ENCODE results near the gene CPA3. TPM values are rescaled to one million over a fixed set of nuclear protein-coding genes. Genes with fewer than 3 reads are reported as not detected.

The CPA3 gene
- total RNA-seq, 1 donor from 2014 or later = not detected

DNA sequence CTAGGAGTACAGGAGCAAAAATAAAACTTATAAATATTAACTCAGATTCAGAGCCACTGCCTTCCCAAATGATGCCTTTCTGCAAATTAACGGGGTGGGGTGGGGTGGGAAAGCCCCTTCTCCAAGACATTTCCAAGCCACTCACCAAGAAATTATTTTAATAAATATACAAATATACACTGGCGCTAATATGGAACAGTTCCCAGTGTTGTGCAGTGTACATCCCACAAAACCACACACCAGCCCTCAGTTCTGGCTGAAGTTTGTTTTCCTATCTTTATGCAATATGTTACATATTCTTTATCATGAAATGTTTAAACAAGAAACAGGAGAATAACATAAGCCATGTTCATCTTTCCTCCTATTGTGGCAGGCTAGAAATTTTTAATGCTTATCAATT, 73.2 kb downstream of the CPA3 start:
- no peak for TF ChIP-seq CTCF (IDR thresholded peaks at IDR 0.05; ENCODE audit: unreplicated experiment)
- no peaks in the 10 kb centered on the region for H3K9me3 Mint-ChIP-seq
- DNase-seq (ENCODE audit: low spot score in 2 of 2, unreplicated experiment in 2 of 2) = no peak

GRCh38 chr3:148938936-148939335, 73.8 kb downstream of the CPA3 start:
- H3K4me1 Mint-ChIP-seq = no peaks in the 10 kb centered on the region
- H3K27me3 Mint-ChIP-seq (ENCODE audit: low read depth) = peaks cover 20% of the 10 kb centered on the region
- no peak overlapping the region for H3K4me3 Mint-ChIP-seq
- TF ChIP-seq CTCF (IDR thresholded peaks at IDR 0.05; ENCODE audit: unreplicated experiment) = no peak
- H3K9me3 Mint-ChIP-seq = no peaks in the 10 kb centered on the region
- H3K27ac Mint-ChIP-seq = no peak overlapping the region
- DNase-seq (ENCODE audit: low spot score in 2 of 2, unreplicated experiment in 2 of 2) = no peak
- no peaks in the 10 kb centered on the region for H3K36me3 Mint-ChIP-seq

More for the DNA sequence above, 73.2 kb downstream of the CPA3 start:
- Mint-ChIP-seq H3K36me3 (no peaks in the 10 kb centered on the region), H3K4me3 (no peak overlapping the region), H3K27ac (no peak overlapping the region), H3K27me3 (ENCODE audit: low read depth) (peaks cover 20% of the 10 kb centered on the region), H3K4me1 (no peaks in the 10 kb centered on the region)

GRCh38 chr3:148940983-148941382, 75.9 kb downstream of the CPA3 start:
- no peaks in the 10 kb centered on the region for H3K36me3 Mint-ChIP-seq
- H3K4me1 Mint-ChIP-seq = no peaks in the 10 kb centered on the region
- no peak overlapping the region for H3K27ac Mint-ChIP-seq
- H3K27me3 Mint-ChIP-seq (ENCODE audit: low read depth) = peaks cover 20% of the 10 kb centered on the region
- H3K9me3 Mint-ChIP-seq = no peaks in the 10 kb centered on the region
- TF ChIP-seq CTCF (IDR thresholded peaks at IDR 0.05; ENCODE audit: unreplicated experiment) = no peak
- DNase-seq (ENCODE audit: low spot score in 2 of 2, unreplicated experiment in 2 of 2) = no peak
- no peak overlapping the region for H3K4me3 Mint-ChIP-seq

DNA sequence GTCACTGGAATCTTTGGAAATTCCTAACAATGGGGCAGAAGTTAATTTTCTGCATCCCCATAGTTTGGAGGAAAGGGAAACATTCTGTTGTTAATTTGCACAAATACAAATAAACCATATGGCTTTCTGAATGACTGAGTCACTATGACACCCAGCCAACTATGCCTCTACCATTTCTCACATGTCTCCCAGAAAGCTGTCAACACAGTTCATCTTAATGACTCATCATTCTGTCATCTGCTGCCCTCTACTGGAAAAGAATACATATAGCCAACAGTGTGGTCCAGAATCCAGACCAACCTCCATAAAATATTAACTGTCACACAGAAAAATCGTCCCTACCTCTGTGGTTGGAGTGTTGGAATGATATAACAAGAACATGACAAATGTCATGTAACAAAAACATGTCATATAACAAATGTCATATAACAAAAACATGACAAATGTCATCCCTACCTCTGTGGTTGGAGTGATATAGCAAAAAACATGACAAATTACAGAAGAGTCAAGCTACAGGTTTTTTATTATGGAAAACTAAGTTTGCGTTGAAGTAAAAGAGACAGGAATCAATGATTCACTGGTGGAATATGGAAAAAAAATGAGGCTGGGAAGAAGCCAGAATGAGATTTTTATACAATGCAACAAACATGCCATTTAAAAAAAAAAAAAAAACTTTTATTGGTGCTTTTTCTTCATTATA, 78.6 kb downstream of the CPA3 start:
- no peaks in the 10 kb centered on the region for H3K36me3 Mint-ChIP-seq
- no peaks in the 10 kb centered on the region for H3K9me3 Mint-ChIP-seq
- no peak overlapping the region for H3K27ac Mint-ChIP-seq
- DNase-seq (ENCODE audit: low spot score in 2 of 2, unreplicated experiment in 2 of 2) = no peak
- H3K4me1 Mint-ChIP-seq = no peaks in the 10 kb centered on the region
- peak; percentile 65 for TF ChIP-seq CTCF (IDR thresholded peaks at IDR 0.05; ENCODE audit: unreplicated experiment)
- no peak overlapping the region for H3K4me3 Mint-ChIP-seq
- H3K27me3 Mint-ChIP-seq (ENCODE audit: low read depth) = peaks cover 8% of the 10 kb centered on the region

- DNase-seq (ENCODE audit: low spot score in 2 of 2, unreplicated experiment in 2 of 2) = no peak
- H3K4me3 Mint-ChIP-seq = no peak overlapping the region
Measured at GRCh38 chr3:148945116-148945515, 80.0 kb downstream of the CPA3 start.

More at GRCh38 chr3:148945116-148945515, 80.0 kb downstream of the CPA3 start:
- Mint-ChIP-seq H3K36me3 (no peaks in the 10 kb centered on the region), H3K27me3 (ENCODE audit: low read depth) (no peaks in the 10 kb centered on the region), H3K27ac (no peak overlapping the region), H3K9me3 (no peaks in the 10 kb centered on the region), H3K4me1 (no peaks in the 10 kb centered on the region)
- TF ChIP-seq CTCF (IDR thresholded peaks at IDR 0.05; ENCODE audit: unreplicated experiment) = no peak

Other genes with a start within 250 kb of the CPA3 start
- 0.13 to 0.34 TPM (median 0.27 TPM) in 3 replicates for gene AGTR1, start 167.4 kb upstream of the CPA3 start, total RNA-seq
- 11.5 to 16.2 TPM (median 11.9 TPM) in 3 replicates for gene CPB1, start 37.5 kb upstream of the CPA3 start, total RNA-seq
- gene GYG1, start 126.2 kb downstream of the CPA3 start, total RNA-seq = 20.9 to 22.5 TPM (median 21.2 TPM) in 3 replicates
- 42.0 to 48.4 TPM (median 44.2 TPM) in 3 replicates for gene HLTF, start 221.2 kb downstream of the CPA3 start, total RNA-seq

Data from mesothelial cell of epicardium (in vitro differentiated cells).